Brain microvascular endothelial cell (primary cell): ENCODE data around the gene CADM1.

Experiments used
- DNase-seq: peaks from one replicate; pipeline ENCODE4 v3.0.0-alpha.2; 2020
- H3K27ac ChIP-seq: fragments of 250-450 bp; sonication (Bioruptor Pico); 2 replicates; pipeline ENCODE4 v1.5.1; 2020; ENCODE audit warnings: mild to moderate bottlenecking, moderate library complexity
- H3K27me3 ChIP-seq: fragments of 250-450 bp; sonication (Bioruptor Pico); replicated peaks from 2 replicates; pipeline ENCODE4 v1.5.1; 2020; ENCODE audit warnings: mild to moderate bottlenecking
- H3K36me3 ChIP-seq: fragments of 250-450 bp; sonication (Bioruptor Pico); replicated peaks from 2 replicates; pipeline ENCODE4 v1.5.1; 2020; ENCODE audit warnings: mild to moderate bottlenecking
- H3K4me3 ChIP-seq: 2 replicates; pipeline ENCODE4 v1.5.1; 2011; ENCODE audit warnings: low read depth, mild to moderate bottlenecking, control low read depth, low read length, moderate library complexity
- in situ Hi-C: cut with HindIII; loops from 2 replicates; pipeline ENCODE4 v1.10.0; 2017; ENCODE audit warnings: low sequenced_read_pairs, low pct_ligation_motif_present
- TF ChIP-seq, protein P1 (sequence below): IDR thresholded peaks from 2 replicates; pipeline ENCODE4 v1.5.1; 2011; ENCODE audit warnings: low read depth, mild to moderate bottlenecking, moderate library complexity, low read length, control low read depth, inconsistent platforms; ENCODE audit errors: missing control alignments

The CADM1 gene

DNA sequence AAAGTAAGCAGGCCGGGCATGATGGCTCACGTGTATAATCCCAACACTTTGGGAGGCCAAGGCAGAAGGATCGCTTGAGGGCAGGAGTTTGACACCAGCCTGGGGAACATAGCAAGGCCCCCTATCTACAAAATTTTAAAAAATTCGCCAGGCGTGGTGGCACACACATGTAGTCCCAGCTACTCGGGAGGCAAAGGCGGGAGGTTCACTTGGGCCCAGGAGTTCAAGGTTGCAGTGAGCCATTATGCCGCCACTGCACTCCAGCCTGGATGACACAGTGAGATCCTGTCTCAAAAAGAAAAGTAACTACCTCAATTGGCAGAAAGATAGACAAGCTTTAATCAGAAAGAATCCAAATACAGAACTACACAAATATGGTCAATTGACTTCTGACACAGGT is 31.0 kb downstream of the CADM1 start:
- no peak overlapping the region for H3K4me3 ChIP-seq
- no peaks in the 10 kb centered on the region for H3K36me3 ChIP-seq
- no peaks in the 10 kb centered on the region for H3K27me3 ChIP-seq
- H3K27ac ChIP-seq: no peak overlapping the region
- TF ChIP-seq, protein P1, sequence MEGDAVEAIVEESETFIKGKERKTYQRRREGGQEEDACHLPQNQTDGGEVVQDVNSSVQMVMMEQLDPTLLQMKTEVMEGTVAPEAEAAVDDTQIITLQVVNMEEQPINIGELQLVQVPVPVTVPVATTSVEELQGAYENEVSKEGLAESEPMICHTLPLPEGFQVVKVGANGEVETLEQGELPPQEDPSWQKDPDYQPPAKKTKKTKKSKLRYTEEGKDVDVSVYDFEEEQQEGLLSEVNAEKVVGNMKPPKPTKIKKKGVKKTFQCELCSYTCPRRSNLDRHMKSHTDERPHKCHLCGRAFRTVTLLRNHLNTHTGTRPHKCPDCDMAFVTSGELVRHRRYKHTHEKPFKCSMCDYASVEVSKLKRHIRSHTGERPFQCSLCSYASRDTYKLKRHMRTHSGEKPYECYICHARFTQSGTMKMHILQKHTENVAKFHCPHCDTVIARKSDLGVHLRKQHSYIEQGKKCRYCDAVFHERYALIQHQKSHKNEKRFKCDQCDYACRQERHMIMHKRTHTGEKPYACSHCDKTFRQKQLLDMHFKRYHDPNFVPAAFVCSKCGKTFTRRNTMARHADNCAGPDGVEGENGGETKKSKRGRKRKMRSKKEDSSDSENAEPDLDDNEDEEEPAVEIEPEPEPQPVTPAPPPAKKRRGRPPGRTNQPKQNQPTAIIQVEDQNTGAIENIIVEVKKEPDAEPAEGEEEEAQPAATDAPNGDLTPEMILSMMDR: no peak
- in situ Hi-C loops: no loop called here
- no peak for DNase-seq

DNA sequence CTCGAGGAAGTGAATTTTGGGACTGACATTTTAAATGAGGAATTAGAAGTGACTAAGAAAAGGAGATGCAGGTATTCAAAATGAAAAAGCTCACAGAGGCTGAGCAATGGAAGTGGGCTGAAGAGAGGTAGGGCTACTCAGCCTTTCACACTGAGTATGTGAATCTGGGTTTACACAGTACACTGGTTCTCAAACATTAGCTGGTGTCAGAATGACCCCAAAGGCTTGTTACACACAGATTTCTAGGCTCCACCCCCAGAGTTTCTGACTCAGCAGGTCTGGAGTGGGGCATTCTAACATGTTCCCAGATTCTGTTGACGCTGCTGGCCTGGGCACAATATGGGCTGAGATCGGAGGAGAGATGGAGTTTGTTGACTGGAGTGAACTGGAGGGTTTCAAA is 32.8 kb downstream of the CADM1 start:
- no peaks in the 10 kb centered on the region for H3K36me3 ChIP-seq
- H3K27me3 ChIP-seq: no peaks in the 10 kb centered on the region
- no peak for DNase-seq
- TF ChIP-seq, protein P1: no peak
- H3K4me3 ChIP-seq: no peak overlapping the region
- no peak overlapping the region for H3K27ac ChIP-seq
- in situ Hi-C loops: no loop called here

DNA sequence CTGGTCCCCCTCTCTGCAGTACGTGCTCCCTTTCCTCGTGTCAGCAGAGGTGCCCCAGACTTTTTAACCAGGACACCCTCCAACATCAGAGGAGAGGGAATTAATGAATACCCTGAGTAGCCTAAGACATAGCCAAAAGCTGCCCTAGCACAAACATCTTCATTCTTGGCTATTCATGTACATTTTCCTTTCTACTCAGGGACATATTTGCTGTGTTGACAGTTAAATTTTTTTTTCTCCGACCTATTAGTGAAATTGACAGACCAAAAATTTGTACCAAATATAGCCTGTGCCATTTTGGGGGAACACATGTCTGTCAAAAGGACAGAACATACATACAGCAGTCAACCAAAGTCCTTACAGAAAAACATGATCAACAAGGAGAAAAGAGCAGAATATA is 33.3 kb downstream of the CADM1 start:
- DNase-seq: no peak
- TF ChIP-seq, protein P1: no peak
- no peaks in the 10 kb centered on the region for H3K27me3 ChIP-seq
- H3K4me3 ChIP-seq: no peak overlapping the region
- no peak overlapping the region for H3K27ac ChIP-seq
- H3K36me3 ChIP-seq: no peaks in the 10 kb centered on the region
- in situ Hi-C loops: no loop called here

DNA sequence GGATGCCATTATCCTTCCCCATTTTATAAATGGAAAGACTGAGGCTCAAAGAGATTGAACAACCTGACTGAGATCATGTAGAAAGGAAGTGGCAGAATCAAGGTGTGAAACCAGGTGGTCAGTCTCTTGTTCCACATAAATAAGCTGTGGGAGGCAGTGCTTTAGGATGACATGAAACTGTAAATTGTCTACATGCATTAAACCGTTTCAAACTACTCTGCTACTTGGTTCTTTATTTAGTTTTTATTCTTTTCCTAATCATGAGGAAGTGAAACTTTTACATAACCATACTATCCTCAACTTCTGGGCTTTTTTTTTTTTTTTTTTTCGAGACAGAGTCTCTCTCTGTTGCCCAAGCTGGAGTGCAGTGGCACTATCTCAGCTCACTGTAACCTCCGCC is 34.9 kb downstream of the CADM1 start:
- in situ Hi-C loops: no loop called here
- H3K36me3 ChIP-seq: no peaks in the 10 kb centered on the region
- no peaks in the 10 kb centered on the region for H3K27me3 ChIP-seq
- DNase-seq: no peak
- no peak overlapping the region for H3K27ac ChIP-seq
- TF ChIP-seq, protein P1: no peak
- no peak overlapping the region for H3K4me3 ChIP-seq

DNA sequence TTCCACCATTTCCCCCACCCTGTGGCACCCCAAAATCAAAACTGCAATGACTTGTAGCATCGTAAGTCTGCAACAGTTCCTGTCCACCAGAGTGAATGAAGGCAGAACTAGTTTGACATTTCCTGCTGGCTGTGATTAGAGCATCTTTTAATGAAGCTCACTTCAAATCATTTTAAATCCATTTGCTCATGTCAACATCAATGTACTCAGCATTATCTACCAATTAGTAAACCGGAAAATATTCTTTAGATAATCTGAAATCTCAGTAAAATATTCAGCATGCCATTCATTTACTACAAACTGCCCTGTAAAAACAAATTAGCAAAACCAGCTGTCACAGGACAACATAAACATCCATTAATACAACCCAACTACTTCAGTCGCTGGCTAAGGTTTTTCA is 38.1 kb downstream of the CADM1 start:
- DNase-seq: no peak
- in situ Hi-C loops: no loop called here

DNA sequence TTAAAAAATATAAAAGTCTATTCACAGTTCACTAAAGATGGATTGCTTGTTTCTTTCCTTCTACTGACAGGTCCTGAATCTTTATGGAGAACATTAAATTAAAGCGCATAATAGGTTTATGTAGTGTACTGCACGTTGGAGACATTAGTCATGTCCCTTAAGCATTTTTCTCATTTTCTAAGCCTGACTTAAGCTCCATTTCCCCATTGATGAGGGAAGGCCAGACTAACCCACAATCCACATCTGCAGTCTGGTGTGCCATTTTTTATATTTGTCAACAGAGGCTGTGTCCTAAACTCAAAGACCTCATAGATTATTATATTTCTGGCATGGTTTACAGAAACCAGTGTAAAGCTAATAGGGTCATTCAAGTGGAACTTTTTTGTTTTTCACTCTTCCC is 39.9 kb downstream of the CADM1 start:
- H3K27ac ChIP-seq: no peak overlapping the region
- H3K4me3 ChIP-seq: no peak overlapping the region
- no peaks in the 10 kb centered on the region for H3K27me3 ChIP-seq
- in situ Hi-C loops: no loop called here
- TF ChIP-seq, protein P1: no peak
- H3K36me3 ChIP-seq: no peaks in the 10 kb centered on the region
- DNase-seq: no peak

More for the DNA sequence above, 38.1 kb downstream of the CADM1 start:
- no peak overlapping the region for H3K27ac ChIP-seq
- TF ChIP-seq, protein P1: no peak
- H3K36me3 ChIP-seq: no peaks in the 10 kb centered on the region
- H3K27me3 ChIP-seq: no peaks in the 10 kb centered on the region
- no peak overlapping the region for H3K4me3 ChIP-seq
